AG09319 (cell line): ENCODE measurements around the gene TLCD3B.
"Not testable (repeated sequence)": the region's sequence is repeated elsewhere in the genome, so short reads cannot be mapped to it uniquely, and the experiment has no call there.

ENCODE experiments used
- DNase-seq: peaks from one replicate; pipeline ENCODE4 v3.0.0-alpha.2; 2010; ENCODE audit warnings: low read depth; ENCODE audit errors: extremely low read depth
- CTCF ChIP-seq: IDR thresholded peaks from 2 replicates; pipeline ENCODE4 v1.5.1; 2011; ENCODE audit warnings: low read depth, mild to moderate bottlenecking, inconsistent platforms, low read length, moderate library complexity

The TLCD3B gene

GRCh38 chr16:30023586-30023985 lies 7.5 kb downstream of the TLCD3B start:
- no peak for DNase-seq
- no peak for TF ChIP-seq CTCF

- TF ChIP-seq CTCF, result no peak
These were observed 8.2 kb downstream of the TLCD3B start, which contains the start of gene C16orf92 for GRCh38 chr16:30022887-30023286. C16orf92 (plus strand) TSS chr16:30023198; CDS start chr16:30023341, 143 bp downstream.

GRCh38 chr16:30018731-30019158 lies 12.3 kb downstream of the TLCD3B start:
- no peak for DNase-seq
- TF ChIP-seq CTCF, result no peak

More at GRCh38 chr16:30022887-30023286, 8.2 kb downstream of the TLCD3B start, which contains the start of gene C16orf92:
- no peak for DNase-seq

- not testable (repeated sequence) for DNase-seq
These were observed 13.1 kb downstream of the TLCD3B start for GRCh38 chr16:30017937-30018336.

GRCh38 chr16:30017277-30017656 lies 13.8 kb downstream of the TLCD3B start:
- TF ChIP-seq CTCF, result no peak
- no peak for DNase-seq

GRCh38 chr16:30016555-30017276 lies 14.4 kb downstream of the TLCD3B start:
- no peak for TF ChIP-seq CTCF
- DNase-seq, result no peak

- DNase-seq, result not testable (repeated sequence)
These were observed 15.6 kb downstream of the TLCD3B start for GRCh38 chr16:30015450-30015849.

- DNase-seq, result not testable (repeated sequence)
These were observed 18.5 kb downstream of the TLCD3B start for GRCh38 chr16:30012598-30012997.
